Measurements from ENCODE around the gene SPON1. TPM values are rescaled to one million over a fixed set of nuclear protein-coding genes. Genes with fewer than 3 reads are reported as not detected.

Gene SPON1
- total RNA-seq, 1 experiment from 2014 or later = not detected

DNA sequence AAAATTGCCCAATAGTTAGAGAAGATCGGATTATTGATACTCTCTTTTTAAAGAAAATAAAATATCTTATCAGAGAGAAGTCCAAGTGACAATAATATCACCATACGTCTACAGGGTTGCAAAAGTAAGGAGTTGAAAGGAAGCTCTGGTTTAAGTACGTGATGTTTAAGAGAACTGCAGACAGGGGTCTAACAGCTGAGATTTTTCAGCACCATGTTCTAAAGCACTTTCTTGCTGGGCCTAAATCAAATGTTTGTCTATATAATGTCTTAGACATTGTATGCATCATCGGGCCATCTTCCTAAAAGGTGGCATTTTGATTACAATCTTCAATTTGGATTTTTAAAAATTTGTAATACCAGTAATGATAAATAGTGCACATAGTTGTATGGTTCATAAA lies 263.1 kb downstream of the SPON1 start:
- H3K79me2 ChIP-seq (ENCODE audit: low read length) = no peaks in the 10 kb centered on the region
- H3K27ac ChIP-seq (ENCODE audit: low read length) = no peak overlapping the region
- peaks cover 41% of the 10 kb centered on the region for H3K27me3 ChIP-seq (ENCODE audit: low read length)
- H4K20me1 ChIP-seq (ENCODE audit: low read length) = no peaks in the 10 kb centered on the region
- no peaks in the 10 kb centered on the region for H3K9me2 ChIP-seq (replicated peaks; ENCODE audit: low read length)
- intact Hi-C loops (cut with micrococcal nuclease) = no loop called here
- CTCF ChIA-PET = no interaction called here
- H3K4me3 ChIP-seq (ENCODE audit: low read length) = no peak overlapping the region
- no peak overlapping the region for H3K4me2 ChIP-seq (ENCODE audit: low read length)
- H3K9me3 ChIP-seq (ENCODE audit: low read length) = no peaks in the 10 kb centered on the region
- no peak for ATAC-seq
- DNase-seq = no peak
- BruUV-seq (replicated peaks) = no TSS peak
- H2AFZ ChIP-seq (ENCODE audit: low read length) = no peak overlapping the region
- H3K36me3 ChIP-seq (ENCODE audit: low read depth, low read length) = no peaks in the 10 kb centered on the region
- H3K4me1 ChIP-seq (ENCODE audit: insufficient read depth, low read length) = no peaks in the 10 kb centered on the region
- POLR2A ChIA-PET (ENCODE audit: unreplicated experiment) = no interaction called here
- no peak for TF ChIP-seq CTCF (conservative IDR thresholded peaks at IDR 0.05; ENCODE audit: low read depth, low read length)
- no peak for TF ChIP-seq EZH2 (IDR thresholded peaks at IDR 0.05; ENCODE audit: low read length, unreplicated experiment)
- no peak for TF ChIP-seq EZH2phosphoT487 (IDR thresholded peaks at IDR 0.05; ENCODE audit: borderline replicate concordance, low read length)
- H3F3A ChIP-seq (ENCODE audit: low read length, unreplicated experiment) = no peaks in the 10 kb centered on the region
- no peak overlapping the region for H3K9ac ChIP-seq (ENCODE audit: low read length)

GRCh38 chr11:14228356-14228755 lies 265.8 kb downstream of the SPON1 start:
- intact Hi-C loops (cut with micrococcal nuclease) = no loop called here
- CTCF ChIA-PET = no interaction called here
- H4K20me1 ChIP-seq (ENCODE audit: low read length) = no peaks in the 10 kb centered on the region
- no peak overlapping the region for H3K4me2 ChIP-seq (ENCODE audit: low read length)
- DNase-seq (no peak), ATAC-seq (no peak)
- no peaks in the 10 kb centered on the region for H3K4me1 ChIP-seq (ENCODE audit: insufficient read depth, low read length)
- H3K79me2 ChIP-seq (ENCODE audit: low read length) = no peaks in the 10 kb centered on the region
- H3K27me3 ChIP-seq (ENCODE audit: low read length) = peaks cover 42% of the 10 kb centered on the region
- H3K36me3 ChIP-seq (ENCODE audit: low read depth, low read length) = no peaks in the 10 kb centered on the region
- H2AFZ ChIP-seq (ENCODE audit: low read length) = no peak overlapping the region
- TF ChIP-seq EZH2 (IDR thresholded peaks at IDR 0.05; ENCODE audit: low read length, unreplicated experiment) = no peak
- no peak for TF ChIP-seq EZH2phosphoT487 (IDR thresholded peaks at IDR 0.05; ENCODE audit: borderline replicate concordance, low read length)
- no peak for TF ChIP-seq CTCF (conservative IDR thresholded peaks at IDR 0.05; ENCODE audit: low read depth, low read length)
- no peaks in the 10 kb centered on the region for H3F3A ChIP-seq (ENCODE audit: low read length, unreplicated experiment)
- H3K27ac ChIP-seq (ENCODE audit: low read length) = no peak overlapping the region
- H3K9me2 ChIP-seq (replicated peaks; ENCODE audit: low read length) = no peaks in the 10 kb centered on the region
- BruUV-seq (replicated peaks) = no TSS peak
- H3K9me3 ChIP-seq (ENCODE audit: low read length) = no peaks in the 10 kb centered on the region
- H3K9ac ChIP-seq (ENCODE audit: low read length) = no peak overlapping the region
- POLR2A ChIA-PET (ENCODE audit: unreplicated experiment) = no interaction called here
- H3K4me3 ChIP-seq (ENCODE audit: low read length) = no peak overlapping the region

DNA sequence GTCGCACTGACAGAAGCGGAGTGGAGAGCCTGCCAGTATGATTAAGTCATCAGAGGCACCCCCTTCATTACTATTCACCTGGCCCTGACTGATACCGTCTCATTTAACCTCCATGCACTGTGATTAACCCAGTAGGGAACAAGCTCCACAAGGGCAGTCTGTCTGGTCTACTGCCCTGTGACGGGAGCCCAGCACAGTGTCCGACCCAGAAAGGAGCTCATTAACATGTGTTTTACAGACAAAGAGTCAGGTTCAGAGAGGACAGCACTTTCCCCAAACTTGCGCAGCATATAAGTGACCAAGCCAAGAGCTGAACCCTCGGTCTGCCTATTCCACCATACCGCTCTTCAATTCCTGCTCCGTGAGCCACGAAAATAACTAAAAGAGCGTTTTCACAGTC lies 266.9 kb downstream of the SPON1 start:
- Histone ChIP-seq H3K36me3 (ENCODE audit: low read depth, low read length) (no peaks in the 10 kb centered on the region), H3K27ac (ENCODE audit: low read length) (no peak overlapping the region), H3F3A (ENCODE audit: low read length, unreplicated experiment) (no peaks in the 10 kb centered on the region), H3K27me3 (ENCODE audit: low read length) (peaks cover 42% of the 10 kb centered on the region), H3K9me3 (ENCODE audit: low read length) (no peaks in the 10 kb centered on the region), H3K4me1 (ENCODE audit: insufficient read depth, low read length) (no peaks in the 10 kb centered on the region), H3K79me2 (ENCODE audit: low read length) (no peaks in the 10 kb centered on the region), H4K20me1 (ENCODE audit: low read length) (no peaks in the 10 kb centered on the region), H3K9me2 (replicated peaks; ENCODE audit: low read length) (no peaks in the 10 kb centered on the region), H3K9ac (ENCODE audit: low read length) (no peak overlapping the region), H2AFZ (ENCODE audit: low read length) (no peak overlapping the region), H3K4me2 (ENCODE audit: low read length) (no peak overlapping the region), H3K4me3 (ENCODE audit: low read length) (no peak overlapping the region)
- CTCF ChIA-PET = no interaction called here
- no TSS peak for BruUV-seq (replicated peaks)
- intact Hi-C loops (cut with micrococcal nuclease) = no loop called here
- POLR2A ChIA-PET (ENCODE audit: unreplicated experiment) = no interaction called here
- TF ChIP-seq EZH2 (IDR thresholded peaks at IDR 0.05; ENCODE audit: low read length, unreplicated experiment) (no peak), CTCF (conservative IDR thresholded peaks at IDR 0.05; ENCODE audit: low read depth, low read length) (no peak), EZH2phosphoT487 (IDR thresholded peaks at IDR 0.05; ENCODE audit: borderline replicate concordance, low read length) (no peak)
- DNase-seq (no peak), ATAC-seq (no peak)
